Trophoblast cell (in vitro differentiated cells and primary cell): ENCODE measurements around the gene FBXO39.

Source experiments
- DNase-seq, 2 donors: peaks; one replicate each; pipeline ENCODE4 v3.0.0-alpha.2; 2016
- H2AFZ ChIP-seq: 2 replicates; pipeline ENCODE4 v1.6.1; 2013; ENCODE audit warnings: low read length, moderate library complexity, mild to moderate bottlenecking; ENCODE audit not compliant: insufficient read depth, poor library complexity
- H2AK5ac ChIP-seq: 2 replicates; pipeline ENCODE4 v1.6.1; 2013; ENCODE audit warnings: mild to moderate bottlenecking, low read length
- H2BK120ac ChIP-seq: 2 replicates; pipeline ENCODE4 v1.6.1; 2013; ENCODE audit warnings: low read length, mild to moderate bottlenecking, moderate library complexity; ENCODE audit not compliant: insufficient read depth, poor library complexity
- H2BK12ac ChIP-seq: 2 replicates; pipeline ENCODE4 v1.6.1; 2013; ENCODE audit warnings: mild to moderate bottlenecking, low read length, moderate library complexity
- H2BK5ac ChIP-seq: 2 replicates; pipeline ENCODE4 v1.6.1; 2013; ENCODE audit warnings: low read length, low read depth, moderate library complexity, mild to moderate bottlenecking; ENCODE audit not compliant: poor library complexity
- H3K14ac ChIP-seq: 2 replicates; pipeline ENCODE4 v1.6.1; 2013; ENCODE audit warnings: mild to moderate bottlenecking, low read length
- H3K18ac ChIP-seq: 2 replicates; pipeline ENCODE4 v1.6.1; 2013; ENCODE audit warnings: mild to moderate bottlenecking, low read length
- H3K23ac ChIP-seq: 2 replicates; pipeline ENCODE4 v1.6.1; 2013; ENCODE audit warnings: low read length
- H3K27ac ChIP-seq: 2 replicates; pipeline ENCODE4 v1.5.1; 2013; ENCODE audit warnings: low read depth, mild to moderate bottlenecking, inconsistent platforms, low read length, moderate library complexity
- H3K27me3 ChIP-seq: 2 replicates; pipeline ENCODE4 v1.6.1; 2013; ENCODE audit warnings: inconsistent platforms, mild to moderate bottlenecking, low read length, moderate library complexity; ENCODE audit not compliant: insufficient read depth
- H3K36me3 ChIP-seq, 2 experiments: 1 replicate in 1 of 2; 2 replicates in 1 of 2; pipeline ENCODE4 v1.6.1; 2013; ENCODE audit warnings: low read length in 2 of 2, mild to moderate bottlenecking in 2 of 2, moderate library complexity in 1 of 2; ENCODE audit not compliant: insufficient read depth in 2 of 2, control insufficient read depth in 1 of 2
- H3K4ac ChIP-seq: 2 replicates; pipeline ENCODE4 v1.6.1; 2013; ENCODE audit warnings: low read depth, mild to moderate bottlenecking, low read length, moderate library complexity
- H3K4me1 ChIP-seq, 2 experiments: 1 replicate in 1 of 2; 2 replicates in 1 of 2; pipeline ENCODE4 v1.6.1; 2013; ENCODE audit warnings: low read length in 2 of 2, mild to moderate bottlenecking in 2 of 2, moderate library complexity in 1 of 2; ENCODE audit not compliant: insufficient read depth in 2 of 2, control insufficient read depth in 1 of 2
- H3K4me2 ChIP-seq: 2 replicates; pipeline ENCODE4 v1.6.1; 2013; ENCODE audit warnings: inconsistent platforms, mild to moderate bottlenecking, low read length, moderate library complexity
- H3K4me3 ChIP-seq: 2 replicates; pipeline ENCODE4 v1.5.1; 2013; ENCODE audit warnings: mild to moderate bottlenecking, low read depth, low read length, inconsistent platforms
- H3K79me1 ChIP-seq: one replicate; pipeline ENCODE4 v1.6.1; 2013; ENCODE audit warnings: low read length
- H3K79me2 ChIP-seq: 2 replicates; pipeline ENCODE4 v1.6.1; 2013; ENCODE audit warnings: low read length, mild to moderate bottlenecking; ENCODE audit not compliant: control insufficient read depth, insufficient read depth, poor library complexity
- H3K9ac ChIP-seq: 2 replicates; pipeline ENCODE4 v1.6.1; 2013; ENCODE audit warnings: mild to moderate bottlenecking, low read length
- H3K9me3 ChIP-seq: 2 replicates; pipeline ENCODE4 v1.6.1; 2013; ENCODE audit warnings: low read depth, mild to moderate bottlenecking, control low read depth, inconsistent platforms, low read length; ENCODE audit not compliant: insufficient read depth
- H4K12ac ChIP-seq: 2 replicates; pipeline ENCODE4 v1.6.1; 2013; ENCODE audit warnings: low read depth, mild to moderate bottlenecking, low read length, moderate library complexity
- H4K8ac ChIP-seq: 2 replicates; pipeline ENCODE4 v1.6.1; 2013; ENCODE audit warnings: low read depth, mild to moderate bottlenecking, low read length, moderate library complexity
- H4K91ac ChIP-seq: one replicate; pipeline ENCODE4 v1.6.1; 2013; ENCODE audit warnings: low read depth, mild to moderate bottlenecking, low read length, moderate library complexity
- WGBS: extraction: QIAGEN DNeasy Blood & Tissue Kit; methylation state at CpG from one replicate; pipeline ENCODE4 v1.1.7; 2013; ENCODE audit warnings: missing lambda C conversion rate; ENCODE audit not compliant: insufficient read length, insufficient coverage; ENCODE audit errors: extremely low coverage; 5-methylcytosine and 5-hydroxymethylcytosine counted together

The FBXO39 gene

DNA sequence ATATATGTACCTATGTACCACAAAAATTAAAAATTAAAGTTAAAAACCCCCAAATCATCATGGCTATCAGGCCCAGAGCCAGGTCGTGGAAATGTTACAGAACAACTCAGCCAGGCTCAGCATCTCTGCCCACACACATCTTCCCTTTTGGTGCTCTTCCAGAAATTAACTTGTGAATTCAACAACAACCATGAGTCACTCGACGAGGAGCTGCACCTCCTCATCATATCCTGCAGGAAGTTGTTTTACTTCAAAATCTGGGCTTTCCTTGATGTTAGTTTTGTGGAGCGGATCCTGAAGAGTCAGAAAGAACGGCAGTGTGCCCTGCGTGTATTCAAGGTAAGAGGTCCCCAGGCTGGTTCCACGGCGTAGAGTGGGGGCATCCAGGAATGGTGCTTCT lies 10.6 kb downstream of the FBXO39 start:
- Histone ChIP-seq H3K4me3 (no peak overlapping the region), H3K23ac (no peak overlapping the region), H3K4me2 (no peak overlapping the region), H3K79me2 (no peaks in the 10 kb centered on the region), H3K4ac (no peak overlapping the region), H2AFZ (no peak overlapping the region), H3K36me3 (no peaks in the 10 kb centered on the region), H3K79me1 (no peaks in the 10 kb centered on the region), H2AK5ac (no peak overlapping the region), H2BK5ac (no peak overlapping the region), H3K9me3 (no peaks in the 10 kb centered on the region), H2BK12ac (no peak overlapping the region), H4K8ac (no peak overlapping the region), H3K14ac (no peak overlapping the region), H3K4me1 (no peaks in the 10 kb centered on the region), H4K12ac (no peak overlapping the region), H3K9ac (no peak overlapping the region), H3K27me3 (no peaks in the 10 kb centered on the region), H3K27ac (no peak overlapping the region), H2BK120ac (no peak overlapping the region), H3K18ac (no peak overlapping the region), H4K91ac (no peak overlapping the region)
- WGBS: no CpG with 5 or more reads among the region's 8 CpGs
- DNase-seq: no peak

DNA sequence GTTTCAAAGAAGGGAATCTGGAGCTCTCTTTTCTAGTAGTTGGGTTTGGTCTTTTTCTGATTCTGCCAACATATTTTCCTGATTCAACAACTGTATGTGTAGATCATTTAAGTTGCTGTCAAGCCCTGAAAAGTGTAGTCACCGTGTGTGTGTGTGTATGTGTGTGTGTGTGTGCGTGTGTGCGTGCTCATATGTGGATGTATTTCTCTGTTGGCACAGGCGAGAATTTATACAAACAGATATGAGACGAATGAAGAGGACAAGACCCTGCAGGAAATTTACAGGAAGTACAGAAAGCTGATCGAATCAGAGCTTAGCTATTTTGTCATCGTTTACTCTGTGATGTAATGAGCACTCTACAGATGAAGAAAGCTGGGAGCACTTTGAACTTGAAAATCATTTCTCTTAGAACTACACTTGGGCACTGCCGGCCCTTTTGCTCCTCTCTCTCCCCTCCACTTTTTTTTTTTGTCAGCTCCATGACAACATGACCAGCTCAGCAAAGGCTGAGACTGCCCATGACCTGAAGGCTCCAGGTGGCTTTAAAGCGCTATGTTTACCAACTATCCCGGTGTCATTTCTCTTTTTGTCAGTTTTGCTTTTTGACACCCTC lies 11.2 kb downstream of the FBXO39 start:
- H3K4me3 ChIP-seq: no peak overlapping the region
- H4K91ac ChIP-seq: no peak overlapping the region
- H3K4ac ChIP-seq: no peak overlapping the region
- no peaks in the 10 kb centered on the region for H3K79me2 ChIP-seq
- no peak overlapping the region for H4K12ac ChIP-seq
- no peaks in the 10 kb centered on the region for H3K4me1 ChIP-seq
- no peak overlapping the region for H3K18ac ChIP-seq
- H2BK12ac ChIP-seq: no peak overlapping the region
- H3K79me1 ChIP-seq: no peaks in the 10 kb centered on the region
- no peak overlapping the region for H4K8ac ChIP-seq
- H3K27me3 ChIP-seq: no peaks in the 10 kb centered on the region
- DNase-seq: no peak
- no peaks in the 10 kb centered on the region for H3K36me3 ChIP-seq
- H3K9ac ChIP-seq: no peak overlapping the region
- H2AK5ac ChIP-seq: no peak overlapping the region
- H3K4me2 ChIP-seq: no peak overlapping the region
- no peak overlapping the region for H3K27ac ChIP-seq
- no peak overlapping the region for H2AFZ ChIP-seq
- no peak overlapping the region for H2BK5ac ChIP-seq
- no peak overlapping the region for H3K23ac ChIP-seq
- H3K9me3 ChIP-seq: no peaks in the 10 kb centered on the region
- WGBS: no CpG with 5 or more reads among the region's 10 CpGs
- H2BK120ac ChIP-seq: no peak overlapping the region
- no peak overlapping the region for H3K14ac ChIP-seq

GRCh38 chr17:6789146-6789545 lies 13.1 kb downstream of the FBXO39 start:
- Histone ChIP-seq H2BK5ac (no peak overlapping the region), H3K4me1 (no peaks in the 10 kb centered on the region), H3K4ac (no peak overlapping the region), H2AK5ac (no peak overlapping the region), H3K18ac (no peak overlapping the region), H3K79me1 (no peaks in the 10 kb centered on the region), H2AFZ (no peak overlapping the region), H3K27ac (no peak overlapping the region), H3K4me2 (no peak overlapping the region), H3K9me3 (no peaks in the 10 kb centered on the region), H4K91ac (no peak overlapping the region), H3K9ac (no peak overlapping the region), H3K14ac (no peak overlapping the region), H3K4me3 (no peak overlapping the region), H3K23ac (no peak overlapping the region), H2BK12ac (no peak overlapping the region), H2BK120ac (no peak overlapping the region), H3K79me2 (no peaks in the 10 kb centered on the region), H3K27me3 (no peaks in the 10 kb centered on the region), H4K12ac (no peak overlapping the region), H3K36me3 (no peaks in the 10 kb centered on the region), H4K8ac (no peak overlapping the region)
- DNase-seq: peak in 1 of 2 donors; percentile 11
- WGBS: no CpG with 5 or more reads among the region's 4 CpGs

GRCh38 chr17:6793748-6794493 lies 17.9 kb downstream of the FBXO39 start:
- Histone ChIP-seq H3K79me2 (no peaks in the 10 kb centered on the region), H3K4me2 (no peak overlapping the region), H2AK5ac (no peak overlapping the region), H4K12ac (no peak overlapping the region), H2BK12ac (no peak overlapping the region), H3K14ac (no peak overlapping the region), H4K8ac (no peak overlapping the region), H3K9me3 (no peaks in the 10 kb centered on the region), H2BK120ac (no peak overlapping the region), H3K23ac (no peak overlapping the region), H2BK5ac (no peak overlapping the region), H3K27ac (no peak overlapping the region), H3K9ac (no peak overlapping the region), H3K4ac (no peak overlapping the region), H3K79me1 (no peaks in the 10 kb centered on the region), H2AFZ (no peak overlapping the region), H3K18ac (no peak overlapping the region), H3K4me3 (no peak overlapping the region), H3K4me1 (peaks cover 4 to 6% of the 10 kb centered on the region in 2 experiments), H4K91ac (no peak overlapping the region), H3K27me3 (no peaks in the 10 kb centered on the region), H3K36me3 (no peaks in the 10 kb centered on the region)
- DNase-seq: no peak
- no CpG with 5 or more reads among the region's 5 CpGs for WGBS
